Activated T-helper 2 cell treated with anti-CD3 and anti-CD28 coated beads, Interferon-gamma antibody, Interleukin-2, Interleukin-4, amounts not matched to agents 10 μg/mL and 5 μg/mL and 100 μg/mL, durations not matched to agents 14 hours and 24 hours and 36 hours (primary cell): Measurements from ENCODE around the gene MATK. TPM values are rescaled to one million over a fixed set of nuclear protein-coding genes. Genes with fewer than 3 reads are reported as not detected.
A peak's percentile ranks its signal among the peaks of the same experiment; 100 is the strongest.

Source experiments
- DNase-seq: peaks from one replicate; pipeline ENCODE4 v3.0.0; 2021; ENCODE audit warnings: low spot score
- H3K27ac Mint-ChIP-seq: one replicate; pipeline ENCODE4 v1.8.0; 2021; ENCODE audit warnings: mixed read lengths
- H3K27me3 Mint-ChIP-seq: one replicate; pipeline ENCODE4 v1.8.0; 2021; ENCODE audit warnings: low read depth, mixed read lengths
- H3K36me3 Mint-ChIP-seq: one replicate; pipeline ENCODE4 v1.8.0; 2021; ENCODE audit warnings: low read depth, mixed read lengths
- H3K4me1 Mint-ChIP-seq: one replicate; pipeline ENCODE4 v1.8.0; 2021; ENCODE audit warnings: low read depth, mixed read lengths
- H3K4me3 Mint-ChIP-seq: one replicate; pipeline ENCODE4 v1.8.0; 2021; ENCODE audit warnings: low read depth, mild to moderate bottlenecking, moderate library complexity, mixed read lengths
- H3K9me3 Mint-ChIP-seq: one replicate; pipeline ENCODE4 v1.8.0; 2021; ENCODE audit warnings: mixed read lengths
- intact Hi-C: fragments of 100-400 bp; cut with micrococcal nuclease; formaldehyde crosslinking; loops from one replicate; pipeline ENCODE4 v1.15.1; 2023
- total RNA-seq: library from RNA; stranded (reverse); gene quantifications from 2 replicates; pipeline ENCODE4 v1.2.3, GENCODE V29; 2022

Gene MATK
- 25.4 and 27.5 TPM in 2 replicates for total RNA-seq

DNA sequence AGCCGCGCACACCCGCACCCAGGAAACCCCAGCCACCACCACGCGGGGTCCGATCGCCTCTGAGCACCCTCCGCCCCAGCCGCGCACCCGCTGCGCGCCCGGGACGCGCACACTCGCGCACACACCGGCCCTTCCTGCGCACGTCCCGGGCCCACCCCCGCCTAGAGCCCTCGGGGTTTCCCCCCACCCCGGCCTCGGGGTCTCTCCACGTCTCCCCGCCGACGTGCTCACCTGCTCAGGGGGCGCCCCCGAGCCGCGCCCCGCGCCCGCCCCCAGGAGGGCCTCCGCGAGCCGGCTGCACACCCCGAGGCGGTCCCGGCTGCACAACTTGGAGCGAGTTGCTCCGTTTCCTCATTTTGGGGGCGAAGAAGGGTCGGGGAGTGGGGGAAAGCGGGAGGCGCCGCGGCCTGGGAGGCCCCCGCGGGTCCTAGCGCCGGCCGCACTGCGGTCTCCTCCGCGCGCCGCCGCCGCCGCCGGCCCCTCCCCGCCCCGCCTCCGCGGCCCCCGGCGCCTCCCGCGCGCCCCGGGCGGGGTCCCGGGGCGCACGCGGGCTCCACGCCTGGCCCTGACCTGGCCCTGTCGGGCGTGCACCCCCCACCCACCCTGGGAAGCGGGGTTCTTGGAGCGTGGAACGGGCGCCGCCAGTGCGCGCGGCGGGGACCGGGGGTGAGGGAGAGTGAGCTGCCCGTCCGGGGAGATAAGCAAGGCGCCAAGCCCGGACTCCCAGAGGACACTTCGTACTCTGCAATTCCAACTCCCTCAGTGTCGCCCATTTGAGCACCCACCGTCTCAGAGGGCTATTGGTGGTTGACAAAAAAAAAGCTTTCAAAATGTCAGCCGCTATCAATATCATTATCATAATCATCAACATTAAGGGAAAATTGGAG is at the start of gene MATK:
Gene MATK, minus strand, starts transcription at position 444 of the 887 bp plus-strand sequence. CDS start 1,246 bp downstream, outside the sequence.
- no peak for DNase-seq
- intact Hi-C loops, result loop anchor here (5.0 kb wide), 1 partner anchor 36 kb away; no protein-coding TSS in a partner anchor

DNA sequence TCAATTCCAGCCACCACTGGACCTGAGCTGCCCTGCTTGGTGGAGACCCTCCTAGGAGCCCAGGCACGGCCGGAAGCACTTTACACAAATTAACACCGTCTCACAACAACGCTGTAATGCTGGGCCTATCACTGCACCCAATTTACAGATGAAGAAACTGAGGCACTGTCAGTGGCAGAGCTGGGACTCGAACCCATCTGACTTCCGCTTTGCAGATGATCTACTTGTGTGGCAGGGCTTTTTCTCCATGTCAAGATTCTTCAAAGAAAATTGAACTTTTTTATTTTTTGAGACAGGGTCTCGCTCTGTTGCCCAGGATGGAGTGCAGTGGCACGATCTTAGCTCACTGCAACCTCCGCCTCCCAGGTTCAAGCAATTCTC is 48.9 kb upstream of the MATK start:
- Mint-ChIP-seq H3K27me3 (no peaks in the 10 kb centered on the region), H3K9me3 (peaks cover 11% of the 10 kb centered on the region), H3K4me3 (no peak overlapping the region), H3K4me1 (no peaks in the 10 kb centered on the region), H3K27ac (no peak overlapping the region), H3K36me3 (no peaks in the 10 kb centered on the region)
- DNase-seq, result no peak
- intact Hi-C loops, result no loop called here

More for the DNA sequence above, at the start of gene MATK:
- Mint-ChIP-seq H3K9me3 (peaks cover 15% of the 10 kb centered on the region), H3K4me1 (peaks cover 7% of the 10 kb centered on the region), H3K36me3 (peaks cover 26% of the 10 kb centered on the region), H3K4me3 (peak within 1 kb of the TSS; percentile 79), H3K27me3 (peaks cover 4% of the 10 kb centered on the region), H3K27ac (no peak within 1 kb of the TSS)

- H3K36me3 Mint-ChIP-seq, result no peaks in the 10 kb centered on the region
- no peaks in the 10 kb centered on the region for H3K4me1 Mint-ChIP-seq
- peaks cover 11% of the 10 kb centered on the region for H3K9me3 Mint-ChIP-seq
- H3K27ac Mint-ChIP-seq, result no peak overlapping the region
- DNase-seq, result no peak
- H3K27me3 Mint-ChIP-seq, result no peaks in the 10 kb centered on the region
- intact Hi-C loops, result no loop called here
- no peak overlapping the region for H3K4me3 Mint-ChIP-seq
Measured at GRCh38 chr19:3834349-3835054, 48.3 kb upstream of the MATK start.

GRCh38 chr19:3833578-3834348 is 47.6 kb upstream of the MATK start:
- H3K36me3 Mint-ChIP-seq, result no peaks in the 10 kb centered on the region
- H3K27me3 Mint-ChIP-seq, result no peaks in the 10 kb centered on the region
- H3K27ac Mint-ChIP-seq, result no peak overlapping the region

DNA sequence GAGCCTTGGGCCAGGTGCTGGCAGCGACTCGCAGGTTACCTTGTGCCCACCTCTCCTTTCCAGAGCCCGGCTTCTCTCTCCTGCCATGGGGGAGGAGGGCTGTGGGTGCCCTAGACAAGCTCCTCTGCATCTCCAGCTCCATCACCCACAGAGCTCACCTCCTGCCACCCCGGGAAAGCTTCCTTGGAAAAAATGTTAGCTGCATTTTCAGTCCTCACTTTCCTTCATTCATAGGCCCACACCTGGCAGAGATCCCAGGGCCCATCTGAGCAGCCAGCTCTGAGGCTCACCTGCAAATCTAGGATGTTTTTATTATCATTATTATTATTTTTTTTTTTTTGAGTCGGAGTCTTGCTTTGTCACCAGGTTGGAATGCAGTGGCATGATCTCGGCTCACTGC is 45.8 kb upstream of the MATK start:
- H3K4me3 Mint-ChIP-seq, result no peak overlapping the region
- no peaks in the 10 kb centered on the region for H3K27me3 Mint-ChIP-seq
- no peaks in the 10 kb centered on the region for H3K9me3 Mint-ChIP-seq
- no peak for DNase-seq
- no peak overlapping the region for H3K27ac Mint-ChIP-seq
- H3K36me3 Mint-ChIP-seq, result no peaks in the 10 kb centered on the region
- intact Hi-C loops, result no loop called here
- H3K4me1 Mint-ChIP-seq, result no peaks in the 10 kb centered on the region

More at GRCh38 chr19:3833578-3834348, 47.6 kb upstream of the MATK start:
- Mint-ChIP-seq H3K9me3 (peaks cover 11% of the 10 kb centered on the region), H3K4me3 (no peak overlapping the region), H3K4me1 (no peaks in the 10 kb centered on the region)
- DNase-seq, result no peak
- intact Hi-C loops, result no loop called here

- no peaks in the 10 kb centered on the region for H3K4me1 Mint-ChIP-seq
- no peak overlapping the region for H3K4me3 Mint-ChIP-seq
- no peaks in the 10 kb centered on the region for H3K27me3 Mint-ChIP-seq
- H3K27ac Mint-ChIP-seq, result no peak overlapping the region
- no peak for DNase-seq
- no peaks in the 10 kb centered on the region for H3K9me3 Mint-ChIP-seq
- H3K36me3 Mint-ChIP-seq, result no peaks in the 10 kb centered on the region
- intact Hi-C loops, result no loop called here
Measured at GRCh38 chr19:3831601-3832000, 45.4 kb upstream of the MATK start.

DNA sequence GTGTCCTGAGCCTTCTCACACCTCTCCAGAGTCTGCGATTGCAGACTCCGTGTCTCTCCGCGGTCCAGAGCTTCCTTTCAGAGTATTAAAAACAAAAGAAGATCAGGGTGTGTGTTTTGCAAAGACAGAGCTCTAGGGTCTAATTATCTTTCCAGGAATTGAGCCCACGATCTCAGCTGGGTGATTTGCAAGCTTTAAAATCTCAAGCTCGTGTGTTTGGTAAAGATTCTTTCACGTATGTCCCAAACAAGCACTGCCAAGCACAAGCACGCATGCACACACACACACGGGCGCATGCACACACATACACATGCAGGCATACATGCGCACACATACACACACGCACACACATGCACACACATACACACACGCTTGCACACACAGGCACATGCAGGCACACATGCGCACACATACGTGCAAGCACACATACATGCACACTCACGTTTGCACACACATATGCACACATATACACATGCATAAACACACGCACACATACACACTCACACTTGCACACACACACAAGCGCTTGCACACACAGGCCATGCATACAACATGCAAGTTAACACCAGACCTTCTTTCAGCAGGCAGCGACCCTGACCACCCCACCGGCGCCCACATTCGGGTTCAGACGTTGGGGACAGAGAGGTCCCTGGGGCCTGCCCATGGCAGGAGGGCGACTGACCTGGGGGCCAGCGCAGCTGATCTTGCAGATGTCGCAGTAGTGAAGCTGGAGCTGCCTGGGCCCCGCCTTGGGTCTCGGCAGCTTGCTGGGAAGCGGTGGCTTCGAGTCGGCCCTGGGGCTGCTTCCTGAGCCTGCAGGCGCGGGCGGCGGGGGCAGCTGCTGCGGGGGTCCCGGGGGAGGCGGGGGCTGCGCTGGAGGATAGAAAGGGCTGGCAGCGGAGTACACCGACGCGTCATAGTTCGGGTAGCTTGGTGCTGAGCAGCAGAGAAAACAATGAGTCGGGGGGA is 44.7 kb upstream of the MATK start:
- DNase-seq, result no peak
- H3K4me1 Mint-ChIP-seq, result no peaks in the 10 kb centered on the region
- no peaks in the 10 kb centered on the region for H3K36me3 Mint-ChIP-seq
- intact Hi-C loops, result no loop called here
- H3K4me3 Mint-ChIP-seq, result no peak overlapping the region
- no peak overlapping the region for H3K27ac Mint-ChIP-seq
- H3K27me3 Mint-ChIP-seq, result no peaks in the 10 kb centered on the region
- H3K9me3 Mint-ChIP-seq, result no peaks in the 10 kb centered on the region

- Mint-ChIP-seq H3K27ac (no peak overlapping the region), H3K4me1 (no peaks in the 10 kb centered on the region), H3K4me3 (no peak overlapping the region), H3K36me3 (no peaks in the 10 kb centered on the region), H3K9me3 (no peaks in the 10 kb centered on the region), H3K27me3 (no peaks in the 10 kb centered on the region)
- intact Hi-C loops, result no loop called here
- no peak for DNase-seq
Measured at GRCh38 chr19:3827306-3827705, 41.1 kb upstream of the MATK start.

- no peak overlapping the region for H3K27ac Mint-ChIP-seq
- H3K36me3 Mint-ChIP-seq, result no peaks in the 10 kb centered on the region
- no peaks in the 10 kb centered on the region for H3K27me3 Mint-ChIP-seq
- no peak for DNase-seq
- peaks cover 5% of the 10 kb centered on the region for H3K4me1 Mint-ChIP-seq
- intact Hi-C loops, result no loop called here
- no peak overlapping the region for H3K4me3 Mint-ChIP-seq
- H3K9me3 Mint-ChIP-seq, result no peaks in the 10 kb centered on the region
Measured at GRCh38 chr19:3826163-3826562, 40.0 kb upstream of the MATK start.

DNA sequence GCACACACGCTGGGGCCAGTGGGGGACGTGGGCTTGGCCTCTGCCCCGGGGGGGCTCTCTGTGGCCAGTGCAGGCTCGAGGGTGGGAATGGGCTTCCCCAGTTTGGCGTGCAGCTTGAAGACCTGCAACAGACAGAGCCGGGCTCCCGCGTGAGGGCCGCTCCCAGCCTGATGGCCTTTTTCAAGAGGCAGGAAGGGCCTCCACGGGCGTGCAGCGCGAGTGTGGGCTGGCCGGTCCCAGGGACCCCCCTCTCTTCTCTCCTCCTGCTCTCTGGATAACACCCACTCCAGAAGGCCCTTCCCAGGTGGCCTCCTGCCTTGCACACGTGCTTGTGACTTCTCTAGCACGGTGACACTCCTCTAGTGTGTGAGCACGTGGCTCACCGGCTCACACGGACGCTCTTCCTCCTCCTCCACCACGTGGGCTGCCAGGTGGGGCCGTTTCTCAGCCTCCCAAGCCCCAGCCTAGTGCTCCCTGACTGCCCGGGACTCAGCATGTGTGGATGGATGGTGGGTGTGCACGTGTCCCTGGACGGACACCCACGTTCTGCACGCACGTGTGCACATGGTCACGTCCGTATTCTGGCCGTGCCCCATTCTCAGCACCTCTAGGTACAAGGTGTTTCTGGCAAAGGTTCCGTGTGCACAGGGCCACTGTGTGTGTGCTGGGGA is 39.2 kb upstream of the MATK start:
- peaks cover 5% of the 10 kb centered on the region for H3K4me1 Mint-ChIP-seq
- no peaks in the 10 kb centered on the region for H3K27me3 Mint-ChIP-seq
- DNase-seq, result no peak
- intact Hi-C loops, result no loop called here
- H3K4me3 Mint-ChIP-seq, result no peak overlapping the region
- no peaks in the 10 kb centered on the region for H3K36me3 Mint-ChIP-seq
- no peaks in the 10 kb centered on the region for H3K9me3 Mint-ChIP-seq
- no peak overlapping the region for H3K27ac Mint-ChIP-seq

DNA sequence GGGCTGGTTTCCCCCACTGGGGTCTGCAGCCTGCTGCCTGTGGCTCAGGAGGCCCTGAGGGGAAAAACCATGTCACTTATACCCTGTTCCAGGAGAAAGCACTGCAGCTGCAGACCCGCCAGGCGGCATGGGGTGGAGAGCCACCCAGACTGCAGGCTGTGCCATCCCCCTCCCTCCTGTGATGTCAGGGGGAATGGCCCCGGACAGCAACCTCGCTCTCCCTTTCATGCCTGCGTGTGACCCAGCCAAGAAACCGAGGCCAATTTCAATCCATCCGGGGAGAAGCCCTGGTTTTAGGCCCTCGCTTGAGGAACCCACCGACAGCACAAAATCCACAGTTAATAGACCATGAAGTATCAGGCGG is 37.2 kb upstream of the MATK start:
- Mint-ChIP-seq H3K4me3 (no peak overlapping the region), H3K4me1 (peaks cover 10% of the 10 kb centered on the region), H3K9me3 (no peaks in the 10 kb centered on the region), H3K27ac (no peak overlapping the region), H3K27me3 (no peaks in the 10 kb centered on the region), H3K36me3 (no peaks in the 10 kb centered on the region)
- no peak for DNase-seq
- intact Hi-C loops, result loop anchor here (5.0 kb wide), 1 partner anchor 36 kb away; the partner anchor contains the start of gene MATK
